CD14-positive monocyte (primary cell): ENCODE results near the gene MICAL1. TPM values are rescaled to one million over a fixed set of nuclear protein-coding genes. Genes with fewer than 3 reads are reported as not detected.

ENCODE experiments used
- DNase-seq, 3 donors: peaks; one replicate each; pipeline ENCODE4 v3.0.0-alpha.2; 2011 to 2022
- H2AFZ ChIP-seq: 2 replicates; pipeline ENCODE4 v1.6.0; 2012; ENCODE audit warnings: mild to moderate bottlenecking, low read depth, low read length, inconsistent platforms; ENCODE audit not compliant: insufficient read depth, poor library complexity, severe bottlenecking
- H3K27ac ChIP-seq, 2 donors: 1 replicate in 1 of 2; 2 replicates in 1 of 2; pipeline ENCODE4 v1.5.1; 2012 to 2013; ENCODE audit warnings: low read length in 2 of 2, control low read depth in 1 of 2, inconsistent platforms in 1 of 2, low read depth in 1 of 2, mild to moderate bottlenecking in 1 of 2
- H3K27me3 ChIP-seq, 2 donors: one replicate each; pipeline versions ENCODE4 v1.6.0 to v1.6.1; 2011 to 2013; ENCODE audit warnings: low read length in 2 of 2; ENCODE audit not compliant: control insufficient read depth in 2 of 2, insufficient read depth in 2 of 2
- H3K36me3 ChIP-seq, 2 donors: replicated peaks in 1 of 2; 1 replicate in 1 of 2; 2 replicates in 1 of 2; pipeline versions ENCODE4 v1.5.1 to v1.6.1; 2012 to 2013; ENCODE audit warnings: low read length in 2 of 2, control low read depth in 1 of 2, inconsistent platforms in 1 of 2, mild to moderate bottlenecking in 1 of 2; ENCODE audit not compliant: insufficient read depth in 2 of 2, control insufficient read depth in 1 of 2
- H3K4me1 ChIP-seq, 2 donors: 1 replicate in 1 of 2; 2 replicates in 1 of 2; pipeline versions ENCODE4 v1.5.1 to v1.6.1; 2012 to 2013; ENCODE audit warnings: low read length in 2 of 2, control low read depth in 1 of 2, inconsistent platforms in 1 of 2, mild to moderate bottlenecking in 1 of 2, moderate library complexity in 1 of 2; ENCODE audit not compliant: insufficient read depth in 2 of 2, control insufficient read depth in 1 of 2
- H3K4me2 ChIP-seq: replicated peaks from 2 replicates; pipeline ENCODE3; 2012; ENCODE audit warnings: low read length, moderate library complexity, mild to moderate bottlenecking; ENCODE audit not compliant: poor library complexity, severe bottlenecking; ENCODE audit errors: extremely low read depth
- H3K4me3 ChIP-seq, 3 experiments: fragments of 200-600 bp in 1 of 3; sonication (generic) in 1 of 3; replicated peaks in 1 of 3; 1 replicate in 2 of 3; 2 replicates in 1 of 3; pipeline ENCODE4 v1.5.1; 2011 to 2013; ENCODE audit warnings: low read length in 3 of 3, mild to moderate bottlenecking in 3 of 3, control low read depth in 2 of 3, low read depth in 2 of 3, inconsistent platforms in 1 of 3, moderate library complexity in 1 of 3
- H3K79me2 ChIP-seq: 2 replicates; pipeline ENCODE4 v1.6.0; 2012; ENCODE audit warnings: mild to moderate bottlenecking, control low read depth, inconsistent platforms, low read length, moderate library complexity; ENCODE audit not compliant: insufficient read depth
- H3K9ac ChIP-seq: 2 replicates; pipeline ENCODE4 v1.6.0; 2017; ENCODE audit warnings: low read length, mild to moderate bottlenecking; ENCODE audit not compliant: insufficient read depth, poor library complexity, severe bottlenecking
- H3K9me3 ChIP-seq, 2 donors: replicated peaks in 1 of 2; 1 replicate in 1 of 2; 2 replicates in 1 of 2; pipeline versions ENCODE4 v1.5.1 to v1.6.1; 2012 to 2013; ENCODE audit warnings: low read length in 2 of 2, control low read depth in 1 of 2; ENCODE audit not compliant: control insufficient read depth in 1 of 2, insufficient read depth in 1 of 2
- H4K20me1 ChIP-seq: 2 replicates; pipeline ENCODE4 v1.6.0; 2012; ENCODE audit warnings: mild to moderate bottlenecking, low read length, control low read depth, moderate library complexity; ENCODE audit not compliant: insufficient read depth
- H3K27ac Mint-ChIP-seq, 7 donors: one replicate each; pipeline ENCODE4 v1.8.0; 2020; ENCODE audit warnings: mild to moderate bottlenecking in 7 of 7, mixed read lengths in 7 of 7, moderate library complexity in 6 of 7, inconsistent platforms in 2 of 7
- H3K27me3 Mint-ChIP-seq, 3 donors: one replicate each; pipeline ENCODE4 v1.8.0; 2021 to 2022; ENCODE audit warnings: low read depth in 3 of 3, mild to moderate bottlenecking in 3 of 3, mixed read lengths in 3 of 3, moderate library complexity in 3 of 3, inconsistent platforms in 1 of 3
- H3K36me3 Mint-ChIP-seq, 2 donors: one replicate each; pipeline ENCODE4 v1.8.0; 2020; ENCODE audit warnings: mixed read lengths in 2 of 2, inconsistent platforms in 1 of 2, mild to moderate bottlenecking in 1 of 2
- H3K4me1 Mint-ChIP-seq: one replicate; pipeline ENCODE4 v1.8.0; 2020; ENCODE audit warnings: mild to moderate bottlenecking, mixed read lengths
- H3K4me3 Mint-ChIP-seq, 2 donors: one replicate each; pipeline ENCODE4 v1.8.0; 2020; ENCODE audit warnings: mild to moderate bottlenecking in 2 of 2, mixed read lengths in 2 of 2, moderate library complexity in 1 of 2
- H3K9me3 Mint-ChIP-seq, 7 donors: one replicate each; pipeline ENCODE4 v1.8.0; 2020 to 2022; ENCODE audit warnings: mixed read lengths in 7 of 7, mild to moderate bottlenecking in 6 of 7, moderate library complexity in 6 of 7, inconsistent platforms in 2 of 7
- WGBS: methylation state at CpG from one replicate; pipeline ENCODE4 v1.1.5; 2013; ENCODE audit warnings: missing lambda C conversion rate; ENCODE audit not compliant: insufficient coverage; 5-methylcytosine and 5-hydroxymethylcytosine counted together
- intact Hi-C, 2 donors: fragments of 100-400 bp; cut with micrococcal nuclease; formaldehyde crosslinking; loops; one replicate each; pipeline versions ENCODE4 v1.15.0 to v1.15.1; 2023
- polyA plus RNA-seq, 3 donors: library from polyadenylated mRNA; depleted of rRNA in 1 of 3; unstranded in 2 of 3; stranded (reverse) in 1 of 3; fragments of 300-500 nt in 2 of 3; fragments of >200 nt in 1 of 3; fragmentation: Illumina TruSeq in 2 of 3; gene quantifications; 1 replicate in 2 of 3; 2 replicates in 1 of 3; pipeline ENCODE4 v1.2.3, GENCODE V29; 2012 to 2021
- TF ChIP-seq, protein P1 (sequence below): fragments of 200-600 bp; IDR thresholded peaks from one replicate; pipeline ENCODE4 v1.8.0; 2022; ENCODE audit warnings: antibody characterized with exemption, mild to moderate bottlenecking

The MICAL1 gene
- polyA plus RNA-seq, 3 donors = 7.5 to 227 (median 13.2) TPM

- peaks cover 2% of the 10 kb centered on the region in 3 donors for H3K27me3 Mint-ChIP-seq
Measured at GRCh38 chr6:109498936-109499335, 43.4 kb upstream of the MICAL1 start.

GRCh38 chr6:109498052-109498451 is 42.5 kb upstream of the MICAL1 start:
- H3K79me2 ChIP-seq = no peaks in the 10 kb centered on the region
- H3K9ac ChIP-seq = no peak overlapping the region
- no peak overlapping the region for H3K27ac ChIP-seq
- intact Hi-C loops = no loop called here
- no peaks in the 10 kb centered on the region for H4K20me1 ChIP-seq
- peaks cover 0 to 2% (median 0%) of the 10 kb centered on the region in 7 donors for H3K9me3 Mint-ChIP-seq
- peaks cover 2% of the 10 kb centered on the region in 3 donors for H3K27me3 Mint-ChIP-seq
- no peak overlapping the region for H2AFZ ChIP-seq
- 100% methylated on average over 1 of the region's 4 CpGs for WGBS
- peaks cover 3 to 5% of the 10 kb centered on the region in 2 donors for H3K4me1 ChIP-seq
- H3K9me3 ChIP-seq = no peaks in the 10 kb centered on the region
- no peak overlapping the region for H3K4me3 Mint-ChIP-seq
- no peak overlapping the region for H3K4me2 ChIP-seq
- peaks cover 4% of the 10 kb centered on the region for H3K4me1 Mint-ChIP-seq
- no peak overlapping the region for H3K27ac Mint-ChIP-seq
- no peaks in the 10 kb centered on the region for H3K36me3 Mint-ChIP-seq
- TF ChIP-seq, protein P1, sequence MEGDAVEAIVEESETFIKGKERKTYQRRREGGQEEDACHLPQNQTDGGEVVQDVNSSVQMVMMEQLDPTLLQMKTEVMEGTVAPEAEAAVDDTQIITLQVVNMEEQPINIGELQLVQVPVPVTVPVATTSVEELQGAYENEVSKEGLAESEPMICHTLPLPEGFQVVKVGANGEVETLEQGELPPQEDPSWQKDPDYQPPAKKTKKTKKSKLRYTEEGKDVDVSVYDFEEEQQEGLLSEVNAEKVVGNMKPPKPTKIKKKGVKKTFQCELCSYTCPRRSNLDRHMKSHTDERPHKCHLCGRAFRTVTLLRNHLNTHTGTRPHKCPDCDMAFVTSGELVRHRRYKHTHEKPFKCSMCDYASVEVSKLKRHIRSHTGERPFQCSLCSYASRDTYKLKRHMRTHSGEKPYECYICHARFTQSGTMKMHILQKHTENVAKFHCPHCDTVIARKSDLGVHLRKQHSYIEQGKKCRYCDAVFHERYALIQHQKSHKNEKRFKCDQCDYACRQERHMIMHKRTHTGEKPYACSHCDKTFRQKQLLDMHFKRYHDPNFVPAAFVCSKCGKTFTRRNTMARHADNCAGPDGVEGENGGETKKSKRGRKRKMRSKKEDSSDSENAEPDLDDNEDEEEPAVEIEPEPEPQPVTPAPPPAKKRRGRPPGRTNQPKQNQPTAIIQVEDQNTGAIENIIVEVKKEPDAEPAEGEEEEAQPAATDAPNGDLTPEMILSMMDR = no peak
- no peak overlapping the region for H3K4me3 ChIP-seq
- no peak for DNase-seq
- no peaks in the 10 kb centered on the region for H3K27me3 ChIP-seq
- no peaks in the 10 kb centered on the region for H3K36me3 ChIP-seq

More at GRCh38 chr6:109498936-109499335, 43.4 kb upstream of the MICAL1 start:
- Mint-ChIP-seq H3K36me3 (no peaks in the 10 kb centered on the region), H3K27ac (no peak overlapping the region), H3K4me3 (no peak overlapping the region), H3K4me1 (peaks cover 1% of the 10 kb centered on the region), H3K9me3 (peaks cover 0 to 2% (median 0%) of the 10 kb centered on the region in 7 donors)
- no peak for DNase-seq
- intact Hi-C loops = no loop called here
- no peaks in the 10 kb centered on the region for H4K20me1 ChIP-seq
- no peaks in the 10 kb centered on the region for H3K9me3 ChIP-seq
- H3K27me3 ChIP-seq = no peaks in the 10 kb centered on the region
- no peaks in the 10 kb centered on the region for H3K36me3 ChIP-seq
- H3K27ac ChIP-seq = no peak overlapping the region
- H3K4me1 ChIP-seq = peaks cover 2 to 3% of the 10 kb centered on the region in 2 donors
- whole genome bisulfite sequencing = no CpG with 5 or more reads among the region's 2 CpGs
- TF ChIP-seq, protein P1 = no peak
- no peak overlapping the region for H2AFZ ChIP-seq
- H3K4me3 ChIP-seq = no peak overlapping the region
- H3K9ac ChIP-seq = no peak overlapping the region
- H3K79me2 ChIP-seq = no peaks in the 10 kb centered on the region
- no peak overlapping the region for H3K4me2 ChIP-seq
